IgD-negative memory B cell (primary cell): ENCODE measurements around the gene EDEM1. TPM values are rescaled to one million over a fixed set of nuclear protein-coding genes. Genes with fewer than 3 reads are reported as not detected.
"Not testable (repeated sequence)": the region's sequence is repeated elsewhere in the genome, so short reads cannot be mapped to it uniquely, and the experiment has no call there.

Source experiments
- H3K27ac Mint-ChIP-seq, 3 donors: one replicate each; pipeline ENCODE4 v1.8.0; 2020 to 2022; ENCODE audit warnings: mild to moderate bottlenecking in 3 of 3, mixed read lengths in 3 of 3, moderate library complexity in 1 of 3
- H3K27me3 Mint-ChIP-seq: one replicate; pipeline ENCODE4 v1.8.0; 2021; ENCODE audit warnings: mixed read lengths
- H3K36me3 Mint-ChIP-seq: one replicate; pipeline ENCODE4 v1.8.0; 2020; ENCODE audit warnings: mild to moderate bottlenecking, mixed read lengths
- H3K4me1 Mint-ChIP-seq, 3 donors: one replicate each; pipeline ENCODE4 v1.8.0; 2020 to 2022; ENCODE audit warnings: mixed read lengths in 3 of 3, mild to moderate bottlenecking in 1 of 3
- H3K4me3 Mint-ChIP-seq, 4 donors: one replicate each; pipeline ENCODE4 v1.8.0; 2020 to 2022; ENCODE audit warnings: mild to moderate bottlenecking in 4 of 4, mixed read lengths in 4 of 4, moderate library complexity in 3 of 4
- H3K9me3 Mint-ChIP-seq, 3 donors: one replicate each; pipeline ENCODE4 v1.8.0; 2020 to 2021; ENCODE audit warnings: mixed read lengths in 3 of 3, mild to moderate bottlenecking in 1 of 3
- polyA plus RNA-seq: library from polyadenylated mRNA; unstranded; fragments of 300-500 nt; fragmentation: Illumina TruSeq; gene quantifications from one replicate; pipeline ENCODE4 v1.2.3, GENCODE V29; 2021

Gene EDEM1
- polyA plus RNA-seq, 1 donor from 2014 or later, result 58.4 TPM

DNA sequence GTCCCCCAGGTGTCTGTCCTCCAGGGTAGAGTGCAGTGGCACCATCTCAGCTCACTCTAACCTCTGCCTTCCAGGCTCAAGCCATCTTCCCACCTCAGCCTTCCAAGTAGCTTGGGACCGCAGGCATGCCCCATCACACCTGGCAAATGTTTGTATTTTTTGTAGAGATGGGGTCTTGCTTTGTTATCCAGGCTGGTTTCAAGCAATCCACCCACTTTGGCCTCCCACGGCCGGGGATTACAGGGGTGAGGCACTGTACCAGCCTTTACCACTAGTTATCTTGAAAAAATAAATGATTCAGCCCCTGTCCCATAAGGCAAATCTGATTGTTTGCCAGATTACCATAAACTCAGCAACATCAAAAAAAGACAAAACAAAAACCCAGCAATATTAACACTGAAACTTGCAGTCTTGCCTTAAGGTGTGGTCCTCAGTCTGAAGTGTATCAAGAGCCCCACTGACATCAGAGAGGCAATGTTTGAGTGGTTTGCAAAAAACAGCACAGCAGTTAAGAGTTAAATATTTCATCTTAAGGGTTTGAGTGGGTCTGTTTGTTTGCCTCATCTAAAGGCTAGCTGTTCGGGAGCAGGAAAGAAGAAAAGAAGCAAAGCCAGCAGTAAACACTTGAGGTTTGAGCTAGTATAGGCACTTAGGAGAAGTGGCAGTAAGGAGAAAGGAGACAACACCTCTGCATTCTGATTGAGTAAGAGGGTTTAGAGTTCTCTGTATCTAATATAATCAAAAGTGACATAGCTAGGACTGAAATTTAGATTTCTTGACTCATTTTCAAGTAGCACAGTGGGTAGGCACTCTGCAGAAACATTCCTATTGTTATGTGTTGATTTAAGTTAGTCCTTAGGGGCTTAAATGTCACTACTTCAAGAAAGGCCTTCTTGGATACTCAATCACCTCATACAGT lies 26.3 kb upstream of the EDEM1 start:
- H3K36me3 Mint-ChIP-seq, result peaks cover 6% of the 10 kb centered on the region
- H3K27ac Mint-ChIP-seq, result peak overlapping the region in 1 of 3 donors; percentile 74
- no peaks in the 10 kb centered on the region for H3K9me3 Mint-ChIP-seq
- no peaks in the 10 kb centered on the region for H3K27me3 Mint-ChIP-seq
- H3K4me1 Mint-ChIP-seq, result peaks cover 50 to 59% (median 53%) of the 10 kb centered on the region in 3 donors
- peak overlapping the region in 1 of 4 donors; percentile 74 for H3K4me3 Mint-ChIP-seq

DNA sequence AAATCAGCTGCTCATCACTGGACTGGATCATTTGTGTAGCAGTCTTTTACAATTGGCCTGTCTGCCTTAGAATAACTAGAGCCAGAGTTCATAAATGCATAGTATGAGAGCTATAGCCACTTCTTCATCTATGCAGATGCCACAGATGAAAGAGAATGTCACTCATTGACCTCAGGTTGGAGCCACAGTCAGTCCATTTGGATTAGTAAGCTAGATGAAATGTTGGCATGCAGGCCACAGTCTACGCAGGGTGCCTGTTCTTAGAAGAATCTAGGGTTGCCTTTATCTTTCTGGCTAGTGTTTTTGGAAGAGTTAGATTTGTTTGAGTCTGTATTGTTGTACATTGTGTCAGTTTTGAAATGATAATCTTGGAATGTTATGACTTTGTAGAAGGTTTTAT lies 25.4 kb upstream of the EDEM1 start:
- Mint-ChIP-seq H3K4me1 (peaks cover 52 to 58% (median 57%) of the 10 kb centered on the region in 3 donors), H3K9me3 (no peaks in the 10 kb centered on the region), H3K4me3 (peak overlapping the region in 1 of 4 donors; percentile 5), H3K27me3 (no peaks in the 10 kb centered on the region), H3K36me3 (peaks cover 7% of the 10 kb centered on the region), H3K27ac (peak overlapping the region in 1 of 3 donors; percentile 20)

DNA sequence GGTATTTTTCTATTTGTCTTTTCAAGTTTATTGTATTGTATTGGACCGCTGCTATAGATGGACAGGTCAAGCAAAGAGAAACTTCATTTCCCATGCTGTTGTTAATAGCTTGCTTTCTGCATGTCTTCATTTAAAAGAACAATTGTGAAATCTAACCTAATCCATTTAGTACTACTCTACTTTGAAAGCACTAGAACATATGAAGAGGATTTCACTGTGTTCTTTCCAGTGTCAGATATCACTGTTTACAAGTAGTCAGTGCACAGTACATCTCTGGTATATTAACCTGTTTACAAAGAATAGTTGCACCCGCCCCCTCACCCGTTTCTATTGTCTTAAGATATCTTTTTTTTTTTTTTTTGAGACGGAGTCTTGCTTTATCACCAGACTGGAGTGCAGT lies 21.8 kb upstream of the EDEM1 start:
- Mint-ChIP-seq H3K27ac (peak overlapping the region in 1 of 3 donors; percentile 2), H3K9me3 (no peaks in the 10 kb centered on the region), H3K4me1 (peaks cover 48 to 52% (median 50%) of the 10 kb centered on the region in 3 donors), H3K36me3 (peaks cover 5% of the 10 kb centered on the region), H3K4me3 (no peak overlapping the region), H3K27me3 (no peaks in the 10 kb centered on the region)

DNA sequence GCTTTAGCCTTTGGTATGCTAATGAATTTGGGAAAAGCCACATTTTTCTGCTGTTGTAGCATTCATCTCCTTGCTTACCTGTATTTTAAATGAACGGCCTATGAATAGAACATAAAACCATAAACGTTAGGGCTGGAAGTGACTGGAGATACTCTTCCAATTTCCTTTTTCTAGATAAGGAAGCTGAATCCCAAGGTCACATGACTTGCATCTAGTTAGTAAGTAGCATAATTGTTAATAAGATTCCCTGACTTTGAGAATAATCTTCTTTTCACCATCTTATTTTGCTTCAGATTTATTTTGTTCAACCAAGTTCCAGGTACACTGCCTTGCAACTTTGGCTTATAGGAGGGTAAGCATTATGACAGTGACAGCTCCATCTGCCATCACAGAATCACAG lies 20.7 kb upstream of the EDEM1 start:
- H3K4me3 Mint-ChIP-seq, result no peak overlapping the region
- H3K36me3 Mint-ChIP-seq, result peaks cover 5% of the 10 kb centered on the region
- no peaks in the 10 kb centered on the region for H3K9me3 Mint-ChIP-seq

DNA sequence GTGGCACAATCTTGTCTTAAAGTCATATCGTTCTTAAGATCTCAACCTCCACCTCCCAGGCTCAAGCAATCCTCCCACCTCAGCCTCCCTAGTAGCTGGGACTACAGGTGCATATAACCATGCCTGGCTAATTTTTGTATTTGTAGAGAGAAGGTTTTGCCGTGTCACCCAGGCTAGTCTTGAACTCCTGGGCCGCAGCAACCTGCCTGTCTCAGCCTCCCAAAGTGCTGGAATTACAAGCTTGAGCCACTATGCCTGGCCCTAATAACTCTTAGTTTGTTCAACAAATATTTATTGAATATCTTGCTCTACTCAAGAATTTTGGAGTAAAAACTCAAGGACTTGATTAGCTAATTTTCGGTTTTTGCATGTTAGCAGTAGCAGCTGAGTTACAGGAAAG lies 19.4 kb upstream of the EDEM1 start:
- peak overlapping the region in 1 of 3 donors; percentile 95 for H3K27ac Mint-ChIP-seq
- peaks cover 5% of the 10 kb centered on the region for H3K36me3 Mint-ChIP-seq
- H3K27me3 Mint-ChIP-seq, result no peaks in the 10 kb centered on the region
- H3K4me1 Mint-ChIP-seq, result peaks cover 34 to 35% (median 34%) of the 10 kb centered on the region in 3 donors
- no peaks in the 10 kb centered on the region for H3K9me3 Mint-ChIP-seq
- no peak overlapping the region for H3K4me3 Mint-ChIP-seq

More for the DNA sequence above, 20.7 kb upstream of the EDEM1 start:
- no peak overlapping the region for H3K27ac Mint-ChIP-seq
- H3K27me3 Mint-ChIP-seq, result no peaks in the 10 kb centered on the region
- peaks cover 38 to 42% (median 40%) of the 10 kb centered on the region in 3 donors for H3K4me1 Mint-ChIP-seq

DNA sequence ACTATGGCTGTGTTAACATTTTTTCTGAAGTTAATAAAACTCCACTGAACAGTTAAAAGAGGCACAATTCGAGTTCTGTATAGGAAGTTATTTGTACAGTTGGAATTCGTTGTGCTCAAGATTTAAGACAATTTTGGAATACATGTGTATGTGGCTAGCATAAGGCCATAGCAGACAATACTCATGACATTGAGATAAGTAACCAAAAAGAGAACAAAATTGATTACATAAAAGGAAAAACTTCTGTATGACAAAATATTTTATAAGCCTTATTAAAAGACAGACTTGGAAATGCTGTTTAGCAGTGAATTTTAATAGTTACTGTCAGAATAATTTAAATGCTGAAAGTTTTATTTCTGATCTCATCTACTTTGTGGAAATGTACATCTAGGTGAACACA lies 17.7 kb upstream of the EDEM1 start:
- H3K27ac Mint-ChIP-seq, result no peak overlapping the region
- no peaks in the 10 kb centered on the region for H3K27me3 Mint-ChIP-seq
- no peak overlapping the region for H3K4me3 Mint-ChIP-seq

DNA sequence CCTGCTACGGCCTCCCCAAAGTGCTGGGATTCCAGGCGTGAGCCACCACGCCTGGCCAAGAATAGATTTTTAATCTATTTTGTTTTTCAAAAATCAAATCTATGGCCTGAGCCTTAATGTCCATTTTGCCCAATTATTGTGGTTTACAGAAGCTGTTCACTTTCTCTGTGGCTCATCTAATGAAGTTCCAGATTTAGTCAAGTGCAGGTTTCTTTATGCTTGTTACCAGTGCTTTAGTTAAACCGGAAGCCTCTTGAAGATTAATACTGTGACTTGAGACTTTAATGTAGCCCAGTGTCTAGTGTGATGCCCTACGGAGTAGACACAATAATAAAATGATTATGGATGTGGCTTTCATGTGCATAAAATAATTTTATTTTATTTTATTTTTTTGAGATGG lies 16.5 kb upstream of the EDEM1 start:
- Mint-ChIP-seq H3K4me3 (no peak overlapping the region), H3K36me3 (peaks cover 2% of the 10 kb centered on the region), H3K27ac (no peak overlapping the region), H3K9me3 (no peaks in the 10 kb centered on the region), H3K4me1 (peaks cover 17 to 23% (median 20%) of the 10 kb centered on the region in 3 donors), H3K27me3 (no peaks in the 10 kb centered on the region)

More for the DNA sequence above, 17.7 kb upstream of the EDEM1 start:
- H3K9me3 Mint-ChIP-seq, result no peaks in the 10 kb centered on the region
- peaks cover 23 to 29% (median 24%) of the 10 kb centered on the region in 3 donors for H3K4me1 Mint-ChIP-seq
- peaks cover 5% of the 10 kb centered on the region for H3K36me3 Mint-ChIP-seq

DNA sequence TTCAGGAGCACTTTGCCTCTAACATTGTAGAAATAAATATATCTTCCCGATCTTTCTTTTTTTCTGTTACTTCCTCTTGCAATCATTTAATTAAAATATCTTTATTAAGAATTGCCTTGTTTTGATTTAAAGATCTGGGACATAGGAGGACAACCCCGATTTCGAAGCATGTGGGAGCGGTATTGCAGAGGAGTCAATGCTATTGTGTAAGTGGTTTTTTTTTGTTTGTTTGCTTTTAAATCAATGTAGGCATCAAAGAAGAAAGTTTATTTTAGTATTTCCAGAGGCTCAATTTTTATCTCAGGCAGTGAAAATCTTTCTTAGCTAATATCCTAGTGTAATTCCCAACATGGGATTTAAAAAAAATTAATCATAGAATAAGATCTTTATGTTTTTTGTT lies 15.5 kb upstream of the EDEM1 start:
- Mint-ChIP-seq H3K4me3 (no peak overlapping the region), H3K27ac (no peak overlapping the region), H3K27me3 (no peaks in the 10 kb centered on the region), H3K36me3 (no peaks in the 10 kb centered on the region), H3K9me3 (no peaks in the 10 kb centered on the region), H3K4me1 (peaks cover 13 to 19% (median 14%) of the 10 kb centered on the region in 3 donors)

DNA sequence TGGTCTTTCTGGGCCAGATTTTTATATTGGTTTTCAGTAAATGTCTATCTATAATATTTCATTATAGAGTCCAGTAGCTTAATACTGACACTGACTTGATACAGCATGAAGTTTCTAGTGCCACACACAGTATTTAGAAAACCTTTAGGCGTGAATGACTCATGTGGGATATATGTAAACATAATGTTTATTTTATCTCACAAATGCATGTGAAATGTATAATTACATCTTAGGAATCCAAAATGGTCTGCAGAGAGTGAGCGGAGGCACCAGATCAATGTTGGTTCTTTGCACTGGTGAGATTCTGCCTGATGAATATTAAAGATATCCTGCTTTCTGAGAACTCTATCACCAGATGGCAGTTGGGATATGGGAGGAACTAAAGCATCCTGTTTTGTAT lies 8.5 kb upstream of the EDEM1 start:
- peaks cover 10% of the 10 kb centered on the region for H3K36me3 Mint-ChIP-seq
- not testable (repeated sequence) for H3K27ac Mint-ChIP-seq, H3K27me3 Mint-ChIP-seq, H3K4me3 Mint-ChIP-seq, H3K9me3 Mint-ChIP-seq
- H3K4me1 Mint-ChIP-seq, result peaks cover 43 to 52% (median 43%) of the 10 kb centered on the region in 3 donors

DNA sequence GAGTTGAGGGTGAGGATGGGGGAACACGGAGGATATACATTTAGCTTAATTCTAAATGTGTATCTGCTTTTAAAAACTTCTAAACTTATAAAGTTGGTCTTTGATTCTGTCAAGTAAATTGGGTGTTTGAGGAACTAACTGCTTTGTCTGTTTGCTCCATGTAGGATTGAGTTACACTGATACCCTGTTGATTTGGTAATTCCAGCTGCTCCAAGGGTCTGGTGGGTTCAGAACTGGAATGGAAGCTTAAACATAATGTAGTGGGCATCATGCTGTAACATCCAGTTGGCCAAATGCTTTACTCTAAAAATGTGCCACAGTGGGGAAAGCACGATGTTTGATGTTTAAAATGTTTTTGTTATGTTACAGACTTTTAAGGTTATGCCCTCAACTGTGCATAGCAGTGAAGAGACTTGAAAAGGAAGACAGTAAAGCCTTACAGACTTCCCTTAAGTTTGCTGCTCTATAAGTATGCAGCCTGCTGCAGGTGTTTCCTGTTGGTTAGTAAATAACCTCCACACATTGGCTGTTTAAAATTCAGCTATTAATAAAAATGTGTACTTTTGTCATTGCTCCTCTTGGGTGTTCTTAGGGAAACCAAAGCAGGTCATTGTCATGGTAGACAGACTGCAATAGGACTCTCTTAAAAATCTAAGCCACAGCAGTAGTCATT lies 5.9 kb upstream of the EDEM1 start:
- H3K36me3 Mint-ChIP-seq, result peaks cover 10% of the 10 kb centered on the region
- H3K27ac Mint-ChIP-seq, result peak overlapping the region; percentile 53 to 95 (median 92)
- H3K27me3 Mint-ChIP-seq, result no peaks in the 10 kb centered on the region
- H3K4me1 Mint-ChIP-seq, result peaks cover 58 to 73% (median 66%) of the 10 kb centered on the region in 3 donors
- H3K4me3 Mint-ChIP-seq, result peak overlapping the region; percentile 61 to 93 (median 85)
- H3K9me3 Mint-ChIP-seq, result peaks cover 0 to 3% (median 3%) of the 10 kb centered on the region in 3 donors

DNA sequence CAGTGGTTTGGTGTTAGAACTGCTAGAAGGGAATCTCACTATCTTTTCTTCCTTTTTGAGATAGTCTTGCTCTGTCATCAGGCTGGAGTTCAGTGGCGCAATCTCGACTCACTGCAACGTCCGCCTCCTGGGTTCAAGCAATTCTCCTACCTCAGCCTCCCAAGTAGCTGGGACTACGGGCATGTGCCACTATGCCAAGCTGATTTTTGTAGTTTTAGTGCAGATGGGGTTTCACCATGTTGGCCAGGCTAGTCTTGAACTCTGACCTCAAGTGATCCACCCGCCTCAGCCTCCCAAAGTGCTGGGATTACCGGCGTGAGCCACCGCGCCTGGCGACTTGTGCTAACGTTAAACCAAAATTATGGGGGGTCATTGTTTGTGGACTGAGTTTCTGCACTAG lies 3.8 kb upstream of the EDEM1 start:
- Mint-ChIP-seq H3K4me1 (peaks cover 56 to 64% (median 60%) of the 10 kb centered on the region in 3 donors), H3K27ac (peak overlapping the region; percentile 10 to 41 (median 29))
- H3K36me3 Mint-ChIP-seq, H3K4me3 Mint-ChIP-seq, H3K9me3 Mint-ChIP-seq, H3K27me3 Mint-ChIP-seq: not testable (repeated sequence)

DNA sequence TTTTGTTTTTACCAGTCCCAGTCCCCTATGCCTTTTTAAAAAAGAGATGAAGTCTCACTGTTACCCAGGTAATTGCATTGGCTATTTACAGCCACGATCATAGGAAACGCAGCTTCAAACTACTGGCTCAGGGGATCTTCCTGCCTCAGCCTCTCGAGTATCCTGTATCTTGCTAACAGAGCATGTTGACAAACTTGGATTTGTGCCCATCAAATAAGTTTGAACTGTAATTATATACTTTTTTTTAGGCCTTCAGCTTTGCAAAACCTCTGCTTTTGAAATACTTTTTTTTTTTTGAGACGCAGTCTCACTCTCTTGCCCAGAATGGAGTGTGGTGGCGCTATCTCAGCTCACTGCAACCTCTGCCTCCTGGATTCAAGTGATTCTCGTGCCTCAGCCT lies 3.0 kb upstream of the EDEM1 start:
- Mint-ChIP-seq H3K27me3 (no peaks in the 10 kb centered on the region), H3K4me1 (peaks cover 51 to 58% (median 57%) of the 10 kb centered on the region in 3 donors), H3K4me3 (peak overlapping the region in 3 of 4 donors; percentile 76 to 98 (median 95)), H3K9me3 (peaks cover 0 to 3% (median 0%) of the 10 kb centered on the region in 3 donors), H3K36me3 (peaks cover 3% of the 10 kb centered on the region), H3K27ac (peak overlapping the region; percentile 41 to 100 (median 98))

DNA sequence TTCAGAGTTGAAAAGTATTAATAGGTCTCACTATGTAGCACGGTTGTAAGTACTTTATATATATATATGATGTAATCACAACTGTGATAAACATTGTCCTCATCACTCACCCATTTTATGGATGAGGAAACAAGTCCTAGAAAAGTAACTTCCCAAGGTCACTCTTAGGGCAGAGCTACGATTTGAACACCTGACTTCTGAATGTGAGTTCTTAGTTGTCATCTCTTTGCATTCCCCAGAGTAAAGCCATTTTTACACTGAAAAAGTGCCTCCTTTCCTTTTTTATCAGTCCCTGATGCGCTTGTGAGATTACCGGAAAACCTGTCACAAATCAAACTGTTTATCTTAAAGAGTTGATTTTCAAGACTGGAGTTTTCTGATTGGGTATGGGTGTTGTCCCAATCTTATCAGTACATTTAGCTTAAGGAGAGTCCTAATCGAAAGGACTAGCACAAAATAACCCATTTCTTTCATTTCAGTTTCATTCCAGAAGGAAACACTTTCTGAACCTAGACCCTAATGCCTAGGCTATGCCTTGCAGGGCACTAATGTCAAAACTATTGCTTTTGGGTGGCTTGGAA lies 2.3 kb upstream of the EDEM1 start:
- peak overlapping the region; percentile 16 to 98 (median 86) for H3K4me3 Mint-ChIP-seq
- H3K27ac Mint-ChIP-seq, result peak overlapping the region; percentile 67 to 100 (median 98)
- H3K36me3 Mint-ChIP-seq, result peaks cover 5% of the 10 kb centered on the region
- H3K9me3 Mint-ChIP-seq, result peaks cover 0 to 3% (median 0%) of the 10 kb centered on the region in 3 donors
- H3K4me1 Mint-ChIP-seq, result peaks cover 48 to 54% (median 53%) of the 10 kb centered on the region in 3 donors
- H3K27me3 Mint-ChIP-seq, result no peaks in the 10 kb centered on the region

DNA sequence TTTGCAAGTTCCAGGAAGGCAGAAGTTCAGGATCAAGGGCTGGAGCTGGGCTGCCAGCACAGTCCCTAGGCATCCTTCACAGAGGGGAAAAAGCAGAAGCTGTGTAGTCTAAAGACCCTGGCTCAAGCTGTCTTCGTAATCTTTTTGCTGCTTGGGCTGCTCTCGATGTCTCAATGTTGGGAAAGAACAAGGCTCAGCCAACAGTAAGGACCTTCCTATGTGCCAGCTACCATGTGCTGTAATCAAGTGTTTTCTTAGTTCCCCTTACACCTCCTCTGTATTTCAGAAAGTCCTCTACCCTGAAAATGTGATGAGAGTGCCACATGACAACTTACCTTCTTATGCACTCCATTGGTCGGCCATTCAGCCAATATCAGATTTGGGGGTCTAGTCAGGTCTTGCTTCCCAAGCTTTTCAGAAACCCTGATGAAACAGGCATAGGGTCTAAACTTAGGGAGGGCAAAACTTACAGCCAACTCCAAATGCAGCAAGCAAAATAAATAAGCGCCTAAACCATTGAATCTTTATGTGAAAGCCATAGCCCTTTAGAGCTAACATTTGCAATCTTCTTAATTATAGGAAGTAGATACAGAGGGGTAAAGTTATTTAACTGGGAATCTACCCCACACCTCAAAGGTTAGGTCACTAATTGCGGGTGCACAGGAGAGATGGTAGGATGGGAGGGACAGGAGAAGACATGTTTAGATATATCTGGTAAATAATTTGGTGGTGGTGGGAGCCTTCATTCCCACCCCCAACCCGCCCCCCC lies 1.2 kb upstream of the EDEM1 start:
- H3K9me3 Mint-ChIP-seq, result peaks cover 0 to 3% (median 0%) of the 10 kb centered on the region in 3 donors
- peak overlapping the region; percentile 90 to 99 (median 96) for H3K4me3 Mint-ChIP-seq
- H3K27ac Mint-ChIP-seq, result peak overlapping the region; percentile 81 to 100 (median 98)
- H3K27me3 Mint-ChIP-seq, result no peaks in the 10 kb centered on the region
- peaks cover 44 to 50% (median 48%) of the 10 kb centered on the region in 3 donors for H3K4me1 Mint-ChIP-seq
- H3K36me3 Mint-ChIP-seq, result peaks cover 8% of the 10 kb centered on the region
